GM18508 (cell line): Measurements from ENCODE around the gene COL13A1.

Experiments used
- ATAC-seq: cut with Tn5 transposase; IDR thresholded peaks from one replicate; pipeline ENCODE4 v1.9.1; 2021; ENCODE audit warnings: moderate number of reproducible peaks; ENCODE audit not compliant: insufficient read depth, unreplicated experiment

Gene COL13A1

GRCh38 chr10:69789164-69789576 is 12.5 kb upstream of the COL13A1 start:
- no peak for ATAC-seq

DNA sequence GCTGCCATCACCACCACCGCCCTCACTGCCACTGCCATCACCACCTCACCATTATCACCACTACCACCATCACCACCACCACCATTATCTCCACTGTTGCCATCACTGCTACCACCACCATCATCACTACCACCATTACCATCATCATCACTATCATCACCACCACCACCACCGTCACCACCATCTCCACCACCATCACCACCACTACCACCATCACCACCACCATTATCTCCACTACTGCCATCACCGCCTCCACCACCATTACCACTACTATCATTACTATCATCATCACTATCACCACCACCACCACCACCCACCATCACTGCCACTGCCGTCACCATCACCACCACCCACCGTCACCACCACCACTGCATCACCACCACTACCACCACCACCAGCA is 9.9 kb upstream of the COL13A1 start:
- no peak for ATAC-seq

DNA sequence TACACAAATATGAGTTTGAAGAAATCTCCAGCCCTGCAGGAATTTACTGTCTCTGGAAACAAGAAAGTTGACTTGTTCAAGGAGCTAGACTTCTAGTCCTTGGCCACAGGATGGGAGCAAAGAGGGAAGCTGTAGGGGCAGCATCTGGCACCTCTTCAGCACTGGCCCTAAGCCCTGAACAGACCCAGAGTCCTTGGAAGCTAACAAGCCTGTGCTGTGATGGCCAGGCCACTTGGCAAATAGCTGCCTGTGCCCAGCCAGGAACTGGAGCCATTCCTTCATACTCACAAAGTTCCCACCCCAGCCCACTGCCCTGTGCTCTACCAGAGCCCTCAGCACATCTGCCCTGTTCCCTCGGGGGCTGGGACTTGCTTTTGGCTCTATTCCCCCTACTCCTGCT is 9.4 kb upstream of the COL13A1 start:
- ATAC-seq, result no peak

- ATAC-seq, result no peak
Measured at GRCh38 chr10:69794673-69795072, 7.0 kb upstream of the COL13A1 start.

DNA sequence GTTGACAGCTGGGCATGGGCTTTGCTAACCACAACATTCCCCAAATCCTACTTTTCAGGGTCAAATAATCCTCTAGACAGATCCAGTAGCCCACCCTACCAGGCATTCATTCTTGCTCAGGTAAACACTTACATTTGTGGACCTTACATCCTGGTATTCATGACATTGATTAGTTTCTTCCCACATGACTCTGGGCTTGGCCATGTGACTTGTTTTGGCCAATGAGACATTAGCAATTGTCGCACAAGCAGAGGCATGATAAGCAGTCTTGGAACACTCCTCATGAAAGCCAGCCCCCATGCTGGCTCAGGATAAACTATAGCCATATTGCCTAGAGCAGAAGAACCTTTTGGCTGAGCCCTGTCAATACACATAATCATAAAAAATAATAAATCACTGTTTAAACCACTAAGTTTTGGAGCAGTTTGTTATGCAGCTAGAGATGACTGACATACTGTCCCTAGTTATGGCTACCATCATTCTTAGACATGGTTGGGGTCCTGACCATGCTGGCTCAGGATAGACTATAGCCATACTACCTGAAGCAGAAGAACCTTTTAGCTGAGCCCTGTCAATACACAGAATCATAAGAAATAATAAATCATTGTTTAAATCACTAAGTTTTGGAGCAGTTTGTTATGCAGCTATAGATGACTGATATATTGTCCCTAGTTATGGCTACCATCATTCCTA is 6.3 kb upstream of the COL13A1 start:
- no peak for ATAC-seq

DNA sequence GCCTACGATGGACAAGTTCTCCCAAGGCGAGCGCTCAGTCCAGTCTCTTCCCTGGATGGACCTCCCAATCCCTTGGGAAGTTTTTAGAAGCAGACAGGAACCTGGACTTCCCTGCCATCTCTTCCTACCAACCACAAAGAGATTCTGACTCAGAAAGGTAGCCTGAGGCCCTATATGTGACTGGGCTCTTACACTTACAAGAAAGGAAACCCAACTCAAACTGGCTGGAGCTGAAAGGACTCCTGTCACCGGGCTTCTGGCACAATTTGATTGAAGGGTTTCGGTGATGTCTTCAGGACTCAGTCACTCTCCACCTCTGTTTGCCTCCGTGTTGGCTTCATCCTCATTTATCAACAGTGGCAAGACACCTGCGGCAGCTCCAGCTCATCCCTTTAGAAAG is 3.7 kb upstream of the COL13A1 start:
- no peak for ATAC-seq

GRCh38 chr10:69800109-69800508 is 1.6 kb upstream of the COL13A1 start:
- no peak for ATAC-seq

DNA sequence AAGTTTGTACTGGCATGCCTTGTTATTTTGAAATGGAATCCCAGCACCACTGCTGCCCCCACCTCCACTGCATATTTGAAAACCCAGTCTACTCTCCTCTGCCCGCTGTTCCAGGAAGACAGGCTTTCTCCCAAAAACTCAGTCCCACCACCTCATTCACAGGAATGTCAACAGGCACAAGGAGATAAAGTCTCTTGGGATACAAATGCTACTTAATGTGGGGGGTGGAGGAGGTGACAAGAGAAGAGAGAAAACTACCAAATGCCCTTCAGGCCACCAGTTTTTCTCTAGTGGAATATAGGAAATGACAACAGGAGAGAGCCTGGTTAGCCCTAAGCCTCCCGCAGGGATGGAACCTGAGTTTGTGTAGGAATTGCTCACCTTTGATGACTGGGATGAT is 1.0 kb upstream of the COL13A1 start:
- ATAC-seq, result no peak

GRCh38 chr10:69801094-69801433 is 642 bp upstream of the COL13A1 start:
- no peak for ATAC-seq

DNA sequence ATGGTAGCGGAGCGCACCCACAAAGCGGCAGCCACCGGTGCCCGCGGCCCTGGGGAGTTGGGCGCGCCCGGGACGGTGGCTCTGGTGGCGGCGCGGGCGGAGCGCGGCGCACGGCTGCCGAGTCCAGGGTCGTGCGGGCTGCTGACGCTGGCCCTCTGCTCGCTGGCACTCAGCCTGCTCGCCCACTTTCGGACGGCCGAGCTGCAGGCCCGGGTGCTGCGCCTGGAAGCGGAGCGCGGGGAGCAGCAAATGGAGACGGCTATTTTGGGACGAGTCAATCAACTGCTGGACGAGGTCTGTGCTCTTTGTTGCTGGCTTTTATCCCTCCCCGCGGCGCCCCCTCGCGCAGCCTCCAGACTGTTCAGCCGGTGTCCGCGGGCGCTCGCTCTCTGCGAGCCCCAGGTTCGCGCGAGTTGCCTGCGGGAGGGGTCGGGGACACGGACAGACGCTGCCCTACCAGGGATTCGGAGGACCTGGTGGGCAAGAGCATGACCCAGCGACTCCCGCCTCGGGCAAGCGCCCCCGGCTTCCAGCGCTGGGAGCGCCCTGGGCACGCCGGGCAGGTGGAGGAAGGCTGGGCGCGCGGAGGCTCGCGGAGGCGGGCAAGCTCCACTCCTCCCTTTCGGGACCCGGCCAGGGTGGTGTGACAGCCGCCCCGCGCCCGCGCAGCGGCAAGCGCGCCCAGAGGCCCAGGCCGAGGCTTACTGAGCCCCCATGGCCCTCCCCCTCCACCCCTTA is 887 bp downstream of the COL13A1 start:
- ATAC-seq, result no peak

GRCh38 chr10:69803809-69804208 is 2.1 kb downstream of the COL13A1 start:
- ATAC-seq, result no peak

- ATAC-seq, result no peak
Measured at GRCh38 chr10:69804775-69805174, 3.1 kb downstream of the COL13A1 start.

GRCh38 chr10:69807122-69807521 is 5.4 kb downstream of the COL13A1 start:
- no peak for ATAC-seq

GRCh38 chr10:69807696-69808095 is 6.0 kb downstream of the COL13A1 start:
- ATAC-seq, result no peak

- ATAC-seq, result no peak
Measured at GRCh38 chr10:69809318-69809717, 7.6 kb downstream of the COL13A1 start.

DNA sequence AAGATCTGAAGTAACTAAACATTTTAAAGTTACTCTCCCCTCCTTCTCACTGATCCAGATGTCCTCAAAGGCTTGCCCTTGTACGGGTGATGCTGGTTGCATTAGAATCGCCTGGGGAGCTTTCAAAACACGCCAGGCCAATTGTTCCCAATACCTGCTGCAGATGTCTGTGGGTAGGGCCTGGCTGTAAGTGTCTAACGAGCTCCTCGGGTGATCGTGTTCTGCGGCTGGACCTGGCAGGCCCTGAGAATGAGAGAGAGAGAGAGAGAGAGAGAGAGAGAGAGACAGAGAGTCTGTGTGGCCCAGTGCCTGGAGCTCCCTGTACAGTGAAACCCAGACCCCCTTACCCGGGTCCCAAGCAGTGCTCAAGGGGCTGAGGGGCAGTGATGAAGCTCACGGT is 8.4 kb downstream of the COL13A1 start:
- no peak for ATAC-seq

DNA sequence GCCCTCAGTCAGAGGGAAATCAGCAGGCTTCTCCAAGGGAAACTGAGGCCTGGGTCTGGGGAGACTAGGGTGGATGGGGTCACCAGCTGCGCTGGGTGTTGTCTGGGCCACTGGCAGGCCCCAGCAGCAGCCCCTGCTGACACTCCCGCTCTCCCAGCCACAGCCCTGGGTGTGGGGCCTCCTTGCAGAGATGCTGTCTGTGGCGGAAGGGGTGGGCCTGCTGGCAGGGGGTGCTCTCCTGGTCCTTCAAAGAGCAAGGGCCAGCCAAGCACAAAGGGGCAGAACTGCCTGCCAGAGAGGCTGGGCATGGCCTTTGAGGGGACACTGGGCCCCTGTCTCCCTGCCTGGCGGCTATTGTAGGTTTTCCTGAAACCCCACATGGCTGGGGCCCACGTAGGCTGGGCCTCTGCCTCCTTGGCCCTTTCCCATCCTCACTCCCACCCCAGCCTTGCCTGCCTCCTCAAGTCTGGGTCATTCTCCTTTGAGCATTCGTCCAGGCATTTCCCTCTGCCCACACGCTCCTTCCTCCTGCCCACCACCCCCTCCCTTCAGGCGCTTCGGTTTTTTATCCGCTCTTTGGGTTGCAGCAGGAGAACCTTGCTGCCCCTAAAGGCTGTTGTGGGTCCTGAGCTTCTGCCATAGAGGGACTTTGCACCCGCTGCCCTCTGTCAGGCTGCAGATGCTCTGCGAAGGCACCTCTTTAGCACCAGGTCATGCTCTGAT is 9.1 kb downstream of the COL13A1 start:
- ATAC-seq, result no peak

- ATAC-seq, result no peak
Measured at GRCh38 chr10:69813632-69814031, 11.9 kb downstream of the COL13A1 start.

DNA sequence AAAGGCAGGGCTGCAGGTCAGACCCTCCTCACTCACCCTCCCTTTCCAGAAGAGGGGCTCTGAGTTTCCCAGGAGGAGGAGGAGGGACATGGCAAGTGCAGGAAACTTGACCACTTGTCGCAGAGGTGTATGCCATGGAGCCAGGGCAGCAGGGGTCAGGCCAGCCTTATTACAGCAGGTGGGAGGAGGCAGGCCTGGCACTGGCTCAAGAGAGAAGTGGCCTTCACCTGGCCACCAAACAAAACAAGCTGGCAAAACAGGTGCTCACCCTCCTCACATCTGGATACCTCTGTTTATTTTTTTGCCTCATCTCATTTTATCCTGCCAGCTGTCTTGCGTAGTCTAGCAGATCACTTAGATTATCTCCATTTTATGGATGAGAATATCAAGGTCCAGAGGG is 12.5 kb downstream of the COL13A1 start:
- ATAC-seq, result no peak

DNA sequence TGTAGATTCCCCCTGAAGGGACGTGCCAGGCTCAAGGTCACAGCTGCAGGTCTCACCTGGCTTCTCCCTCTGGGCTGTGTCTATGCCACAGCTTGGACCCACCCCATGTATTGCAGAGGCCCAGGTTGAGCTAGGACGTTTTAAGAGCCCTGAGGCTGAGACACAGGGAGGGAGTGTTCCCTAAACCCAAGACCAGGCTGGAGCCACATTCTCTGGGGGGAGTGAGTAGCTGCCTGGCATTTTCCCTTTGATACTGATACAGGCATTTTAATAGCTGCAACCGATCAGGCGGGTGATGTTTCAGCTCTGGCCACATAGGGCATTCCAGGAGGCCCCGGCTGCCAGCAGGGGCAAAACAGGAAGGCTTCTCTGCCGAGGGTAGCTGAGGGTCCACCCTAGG is 13.4 kb downstream of the COL13A1 start:
- ATAC-seq, result no peak

DNA sequence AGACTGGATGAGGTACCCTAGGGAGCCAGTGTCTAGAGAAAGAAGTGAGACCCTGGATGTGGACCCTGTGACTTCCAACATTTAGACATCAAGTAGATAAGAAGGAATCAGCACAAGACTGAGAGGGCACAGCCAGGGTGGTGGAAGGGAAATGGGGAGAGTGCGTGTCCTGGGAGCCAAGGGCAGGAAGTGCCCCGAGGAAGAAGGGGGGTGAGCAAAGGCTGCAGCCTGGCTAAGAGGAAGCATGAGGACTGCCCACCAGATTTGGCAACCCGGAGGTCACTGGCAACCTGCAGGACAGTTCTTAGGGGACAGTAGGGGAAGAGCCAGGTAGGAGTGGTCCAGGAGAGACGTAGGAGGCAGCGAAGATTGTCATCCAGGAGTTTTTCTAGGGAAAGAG is 14.8 kb downstream of the COL13A1 start:
- no peak for ATAC-seq
